NCI-H524 (cell line): Measurements from ENCODE around the gene ZNF614.
"Not testable (repeated sequence)": the region's sequence is repeated elsewhere in the genome, so short reads cannot be mapped to it uniquely, and the experiment has no call there.

Experiments used
- DNase-seq, 2 experiments: peaks; one replicate each; lab custom pipeline; 2025; lab: John Stamatoyannopoulos, UW

ZNF614 gene

DNA sequence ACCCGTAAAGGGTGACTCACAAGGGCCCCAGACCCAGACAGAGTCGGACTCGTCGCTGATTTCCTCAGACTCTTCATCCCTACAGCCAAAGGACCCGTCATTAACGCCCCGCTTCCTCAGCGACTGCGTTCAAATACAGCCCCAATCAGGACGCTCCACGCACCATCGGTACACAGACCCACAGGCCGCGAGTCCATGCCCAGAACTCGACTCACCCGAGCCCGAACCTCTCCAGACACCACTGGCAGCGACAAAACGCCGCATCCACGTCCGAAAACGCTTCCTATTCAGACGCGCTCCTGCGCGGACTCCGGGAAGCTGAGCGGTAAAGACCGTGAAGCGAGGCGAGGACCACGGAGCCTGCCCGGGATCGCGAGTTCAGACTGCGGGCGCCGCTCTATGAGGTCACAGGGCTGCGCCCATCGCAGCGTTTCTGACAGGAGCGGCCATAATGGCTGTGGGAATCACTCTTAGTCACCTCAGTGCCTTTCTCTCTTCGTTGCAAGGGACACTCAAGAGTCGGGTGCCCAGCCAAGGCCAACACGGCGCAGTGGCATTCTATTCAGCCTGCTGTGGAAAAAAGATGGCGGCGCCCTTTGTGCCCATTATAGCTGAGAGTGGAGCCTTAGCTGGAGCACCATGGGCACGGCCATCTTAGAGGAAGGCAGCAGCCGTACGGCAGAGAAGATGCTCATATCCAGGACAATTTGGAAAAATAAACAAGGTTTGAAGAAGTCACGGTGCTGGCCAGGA, at the start of gene ZNF614:
TSS of gene ZNF614 (minus strand) at position 353 of the 753 bp plus-strand sequence. CDS start 2,634 bp downstream, outside the sequence.
- peak; percentile 78 to 90 for DNase-seq

DNA sequence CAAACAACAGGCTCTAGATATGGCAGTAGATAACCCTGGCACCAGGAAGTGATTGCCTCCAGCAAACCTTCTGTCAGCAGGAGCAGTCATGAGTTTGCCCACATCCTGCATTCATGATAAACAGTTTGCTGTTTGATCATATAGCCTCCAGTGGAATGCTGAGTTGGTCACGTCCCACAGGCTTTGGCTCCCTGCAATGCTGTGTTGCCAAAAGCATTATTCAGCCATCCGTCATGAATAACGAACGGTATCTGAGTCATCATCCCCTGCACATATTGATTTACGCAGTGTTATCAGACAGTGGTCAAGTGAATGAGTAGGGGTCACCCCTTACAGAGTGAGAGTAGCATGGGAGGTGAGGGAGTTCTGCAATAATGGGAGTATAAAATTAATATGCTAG, 42.3 kb upstream of the ZNF614 start:
- no peak for DNase-seq

DNA sequence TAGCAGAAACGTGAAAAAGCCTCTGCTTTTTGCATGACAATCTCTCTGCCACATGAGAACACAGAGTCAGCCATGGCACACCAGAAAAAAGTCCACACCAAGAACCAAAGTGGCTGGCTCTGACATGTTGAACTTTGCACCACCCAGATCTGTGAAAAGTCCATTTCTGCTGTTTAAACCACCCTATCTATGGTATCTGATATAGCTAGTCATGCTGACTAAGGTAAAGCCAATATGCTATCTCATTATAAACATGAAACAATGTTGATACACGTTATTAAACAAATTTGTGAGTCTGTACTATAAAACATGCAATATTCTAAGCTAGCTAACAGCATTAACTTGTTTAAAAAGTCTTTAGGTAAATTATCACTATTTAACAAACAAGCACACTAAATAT, 41.5 kb upstream of the ZNF614 start:
- no peak for DNase-seq

DNA sequence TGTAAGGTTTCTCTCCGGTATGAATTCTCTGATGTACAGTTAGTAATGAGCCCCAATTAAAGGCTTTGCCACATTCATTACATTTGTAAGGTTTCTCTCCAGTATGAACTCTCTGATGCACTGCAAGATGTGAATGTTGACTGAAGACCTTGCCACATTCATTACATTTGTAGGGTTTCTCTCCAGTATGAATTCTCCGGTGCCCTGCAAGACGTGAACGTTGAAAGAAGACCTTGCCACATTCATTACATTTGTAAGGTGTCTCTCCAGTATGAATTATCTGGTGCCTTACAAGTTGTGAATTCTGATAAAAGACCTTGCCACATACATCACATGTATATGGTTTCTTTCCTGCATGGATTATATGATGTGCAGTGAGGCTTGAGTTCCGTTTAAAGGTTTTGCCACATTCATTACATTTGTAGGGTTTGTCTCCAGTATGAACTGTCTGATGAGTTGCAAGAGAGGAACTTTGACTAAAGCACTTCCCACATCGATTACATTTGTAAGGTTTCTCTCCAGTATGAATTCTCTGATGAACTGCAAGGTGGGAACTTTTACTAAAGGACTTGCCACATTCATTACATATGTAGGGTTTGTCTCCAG, 38.2 kb upstream of the ZNF614 start:
- no peak for DNase-seq

DNA sequence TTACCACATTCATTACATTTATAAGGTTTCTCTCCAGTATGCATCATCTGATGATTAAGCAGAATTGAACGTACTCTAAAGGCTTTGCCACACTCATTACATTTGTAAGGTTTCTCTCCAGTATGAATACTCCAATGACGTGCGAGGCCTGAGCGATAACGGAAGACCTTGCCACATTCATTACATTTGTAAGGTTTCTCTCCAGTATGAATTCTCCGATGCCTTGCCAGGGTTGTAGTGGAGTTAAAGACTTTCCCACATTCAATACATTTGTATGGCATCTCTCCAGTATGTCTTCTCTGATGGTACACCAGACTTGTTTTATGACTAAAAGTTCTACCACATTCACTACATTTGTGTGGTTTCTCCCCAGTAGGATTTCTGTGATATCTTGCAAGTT, 37.2 kb upstream of the ZNF614 start:
- DNase-seq, result no peak

DNA sequence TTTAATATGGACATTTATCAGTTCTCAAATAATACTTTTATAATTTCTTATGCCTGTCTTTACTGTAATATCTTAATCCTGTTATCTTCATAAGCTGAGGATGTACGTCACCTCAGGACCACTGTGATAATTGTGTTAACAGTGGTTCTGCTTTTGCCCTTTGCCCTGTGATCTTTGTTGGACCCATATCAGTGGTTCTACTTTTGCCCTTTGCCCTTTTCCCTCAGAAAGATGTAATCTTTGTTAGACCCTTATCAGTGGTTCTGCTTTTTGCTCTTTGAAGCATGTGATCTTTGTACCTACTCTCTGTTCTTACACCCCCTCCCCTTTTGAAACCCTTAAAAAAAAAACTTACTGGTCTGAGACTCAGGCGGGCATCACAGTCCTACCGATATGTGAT, 28.3 kb upstream of the ZNF614 start:
- DNase-seq, result not testable (repeated sequence)

DNA sequence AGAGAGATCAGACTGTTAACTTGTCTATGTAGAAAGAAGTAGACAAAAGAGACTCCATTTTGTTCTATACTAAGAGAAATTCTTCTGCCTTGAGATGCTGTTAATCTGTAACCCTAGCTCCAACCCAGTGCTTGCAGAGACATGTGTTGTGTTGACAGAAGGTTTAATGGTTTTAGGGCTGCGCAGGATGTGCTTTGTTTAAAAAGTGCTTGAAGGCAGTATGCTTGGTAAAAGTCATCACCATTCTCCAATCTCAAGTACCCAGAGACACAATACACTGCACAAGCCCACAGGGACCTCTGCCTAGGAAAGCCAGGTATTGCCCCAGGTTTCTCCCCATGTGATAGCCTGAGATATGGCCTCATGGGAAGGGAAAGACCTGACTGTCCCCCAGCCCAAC, 23.6 kb upstream of the ZNF614 start:
- not testable (repeated sequence) for DNase-seq

DNA sequence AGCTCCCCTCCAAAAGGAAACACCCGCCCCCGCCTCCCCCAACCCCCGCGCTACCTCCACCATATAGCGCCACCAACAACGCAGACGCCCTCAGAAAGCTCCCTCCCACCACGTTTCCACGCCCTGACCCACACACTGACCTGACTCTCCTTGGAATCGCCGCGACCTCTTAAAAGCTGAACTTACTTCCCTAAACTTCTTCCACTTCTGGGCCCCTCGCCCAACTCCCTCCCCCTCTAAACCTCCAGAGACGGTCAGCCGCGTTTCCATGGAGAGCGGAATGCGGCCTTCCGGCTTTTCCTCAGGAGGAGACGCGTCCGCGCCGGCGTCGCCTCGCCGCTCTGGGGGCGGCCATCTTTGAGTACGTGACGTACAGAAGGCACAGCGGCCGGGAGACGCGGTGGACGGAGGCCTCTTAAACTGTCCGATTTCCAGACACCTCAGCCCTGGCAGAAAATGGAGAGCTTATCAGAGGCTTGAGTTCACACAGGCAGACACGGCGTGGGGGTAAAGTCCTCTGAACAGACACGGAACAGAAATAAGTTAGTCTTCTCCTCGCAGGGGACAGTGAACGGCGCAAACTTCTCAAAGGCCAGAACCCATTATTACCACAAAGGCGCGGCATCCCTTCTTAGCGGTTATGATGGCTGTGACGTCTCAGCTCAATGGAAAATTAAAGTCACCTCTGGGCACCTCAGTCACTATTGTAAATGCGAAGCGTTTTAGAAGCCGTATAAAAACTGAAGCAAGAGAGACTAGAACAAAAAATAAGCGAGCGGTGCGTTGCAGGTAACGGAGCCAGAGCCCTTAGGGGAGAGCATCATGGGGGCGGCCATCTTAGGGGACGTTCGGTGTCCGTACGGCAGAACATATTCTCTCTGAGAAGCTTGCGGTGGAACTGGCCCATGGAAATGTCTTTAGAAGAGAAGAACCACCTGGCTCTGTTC, 20.6 kb upstream of the ZNF614 start, which contains the start of gene ZNF432:
TSS of gene ZNF432 (minus strand) at position 284 of the 947 bp plus-strand sequence. CDS start 1,970 bp downstream, outside the sequence.
- peak; percentile 54 to 87 for DNase-seq

DNA sequence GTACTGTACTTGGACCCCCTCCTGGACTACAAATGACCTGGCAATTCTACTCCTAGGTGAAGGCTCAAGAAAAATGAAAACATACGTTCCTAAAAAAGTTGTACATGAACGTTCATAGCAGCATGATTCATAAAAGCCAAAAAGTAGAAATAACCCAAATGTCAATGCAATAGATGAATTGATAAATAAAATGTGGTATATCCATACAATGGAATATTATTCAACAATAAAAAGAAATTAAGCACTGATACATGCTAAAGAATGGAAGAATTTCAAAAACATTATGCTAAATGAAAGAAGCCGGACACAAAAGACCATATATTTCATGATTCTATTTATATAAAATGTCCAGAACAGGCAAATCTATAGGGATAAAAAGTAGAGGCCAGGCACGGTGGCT, 11.0 kb upstream of the ZNF614 start:
- no peak for DNase-seq

DNA sequence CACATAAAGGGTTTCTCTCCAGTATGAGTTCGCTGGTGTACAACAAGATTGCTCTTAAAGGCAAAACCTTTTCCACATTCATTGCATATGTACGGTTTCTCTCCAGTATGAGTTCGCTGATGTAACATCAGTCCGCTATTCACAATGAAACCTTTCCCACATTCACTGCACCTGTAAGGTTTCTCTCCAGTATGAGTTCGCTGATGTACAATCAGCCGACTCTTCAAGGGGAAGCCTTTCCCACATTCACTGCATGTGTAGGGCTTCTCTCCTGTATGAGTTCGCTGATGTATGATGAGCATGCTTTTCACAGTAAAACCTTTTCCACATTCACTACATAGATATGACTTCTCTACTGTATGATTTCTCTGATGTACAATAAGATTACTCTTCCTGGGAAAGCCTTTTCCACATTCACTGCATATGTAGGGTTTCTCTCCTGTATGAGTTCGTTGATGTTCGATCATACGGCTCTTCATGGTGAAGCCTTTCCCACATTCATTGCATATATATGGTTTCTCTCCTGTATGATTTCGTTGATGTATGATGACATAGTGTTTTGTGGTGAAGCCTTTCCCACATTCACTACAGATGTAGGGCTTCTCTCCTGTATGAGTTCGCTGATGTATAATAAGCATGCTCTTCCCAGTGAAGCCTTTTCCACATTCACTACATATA, 6.0 kb upstream of the ZNF614 start:
- no peak for DNase-seq

DNA sequence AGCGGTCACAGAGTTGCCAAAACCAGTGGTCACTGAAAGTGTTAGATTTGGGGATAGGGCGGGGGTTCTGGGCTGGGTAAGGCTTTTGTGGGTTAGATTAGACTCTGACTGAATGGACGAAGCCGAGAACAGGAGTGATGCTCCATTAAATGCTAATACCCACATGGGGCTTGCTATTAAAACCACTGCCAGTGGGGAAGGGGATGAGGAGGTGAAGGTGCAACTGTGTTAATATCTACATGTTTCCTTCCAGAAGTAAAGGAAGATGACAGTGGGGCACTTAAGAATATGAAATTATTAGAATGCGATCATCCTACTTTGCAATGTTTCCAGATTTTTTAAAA, 573 bp upstream of the ZNF614 start:
- peak; percentile 63 to 73 for DNase-seq

DNA sequence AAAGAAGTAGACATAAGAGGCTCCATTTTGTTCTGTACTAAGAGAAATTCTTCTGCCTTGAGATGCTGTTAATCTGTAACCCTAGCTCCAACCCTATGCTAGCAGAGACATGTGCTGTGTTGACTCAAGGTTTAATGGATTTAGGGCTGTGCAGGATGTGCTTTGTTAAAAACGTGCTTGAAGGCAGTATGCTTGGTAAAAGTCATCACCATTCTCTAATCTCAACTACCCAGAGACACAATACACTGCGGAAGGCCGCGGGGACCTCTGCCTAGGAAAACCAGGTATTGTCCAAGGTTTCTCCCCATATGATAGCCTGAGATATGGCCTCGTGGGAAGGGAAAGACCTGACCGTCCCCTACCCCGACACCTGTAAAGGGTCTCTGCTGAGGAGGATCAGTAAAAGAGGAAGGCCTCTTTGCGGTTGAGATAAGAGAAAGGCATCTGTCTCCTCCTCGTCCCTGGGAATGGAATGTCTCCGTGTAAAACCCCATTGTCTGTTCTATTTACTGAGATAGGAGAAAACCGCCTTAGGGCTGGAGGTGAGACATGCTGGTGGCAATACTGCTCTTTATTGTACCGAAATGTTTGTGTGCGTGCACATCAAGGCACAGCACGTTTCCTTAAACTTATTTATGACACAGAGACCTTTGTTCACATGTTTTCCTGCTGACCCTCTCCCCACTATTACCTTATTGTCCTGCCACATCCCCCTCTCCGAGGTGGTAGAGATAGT, 1.8 kb downstream of the ZNF614 start:
- not testable (repeated sequence) for DNase-seq

DNA sequence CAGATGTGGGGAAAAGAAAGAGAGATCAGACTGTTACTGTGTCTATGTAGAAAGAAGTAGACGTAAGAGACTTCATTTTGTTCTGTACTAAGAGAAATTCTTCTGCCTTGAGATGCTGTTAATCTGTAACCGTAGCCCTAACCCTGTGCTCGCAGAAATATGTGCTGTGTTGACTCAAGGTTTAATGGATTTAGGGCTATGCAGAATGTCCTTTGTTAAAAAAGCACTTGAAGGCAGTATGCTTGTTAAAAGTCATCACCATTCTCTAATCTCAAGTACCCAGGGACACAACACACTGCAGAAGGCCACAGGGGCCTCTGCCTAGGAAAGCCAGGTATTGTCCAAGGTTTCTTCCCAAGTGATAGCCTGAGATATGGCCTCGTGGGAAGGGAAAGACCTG, 3.7 kb downstream of the ZNF614 start:
- not testable (repeated sequence) for DNase-seq

DNA sequence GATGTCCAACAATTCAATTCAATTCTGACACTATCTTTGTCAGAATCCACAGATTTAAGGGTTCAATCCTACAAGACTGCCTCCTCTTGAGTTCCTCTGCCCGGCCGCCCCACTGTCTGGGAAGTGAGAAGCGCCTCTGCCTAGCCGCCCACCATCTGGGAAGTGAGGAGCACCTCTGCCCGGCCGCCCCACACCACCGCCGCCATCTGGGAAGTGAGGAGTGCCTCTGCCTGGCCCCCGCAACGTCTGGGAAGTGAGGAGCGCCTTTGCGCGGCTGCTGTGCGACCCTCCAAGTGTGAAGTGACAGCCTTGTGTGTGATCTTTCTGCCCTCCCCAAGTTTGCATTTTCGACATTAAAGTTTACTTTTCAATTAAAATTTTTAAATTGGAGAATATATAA, 6.0 kb downstream of the ZNF614 start:
- DNase-seq, result no peak

DNA sequence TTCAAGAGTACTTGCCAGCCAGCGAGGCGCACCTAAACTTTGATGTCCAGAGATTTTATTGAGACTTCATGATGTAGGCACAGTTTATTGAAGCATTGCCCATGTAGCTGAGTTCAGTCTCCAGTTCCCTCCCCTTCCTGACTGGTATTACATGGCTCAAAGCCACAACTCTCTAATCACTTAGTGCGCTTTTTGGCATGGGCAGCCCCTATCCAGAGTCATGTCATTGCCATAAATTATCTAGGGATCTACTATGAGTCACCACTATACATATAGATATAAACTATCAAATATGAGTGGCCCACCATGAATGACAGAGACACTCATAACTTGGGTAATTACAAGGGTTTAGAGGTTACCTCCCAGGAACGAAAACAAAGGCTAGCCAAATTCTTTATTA, 7.7 kb downstream of the ZNF614 start:
- DNase-seq, result no peak

DNA sequence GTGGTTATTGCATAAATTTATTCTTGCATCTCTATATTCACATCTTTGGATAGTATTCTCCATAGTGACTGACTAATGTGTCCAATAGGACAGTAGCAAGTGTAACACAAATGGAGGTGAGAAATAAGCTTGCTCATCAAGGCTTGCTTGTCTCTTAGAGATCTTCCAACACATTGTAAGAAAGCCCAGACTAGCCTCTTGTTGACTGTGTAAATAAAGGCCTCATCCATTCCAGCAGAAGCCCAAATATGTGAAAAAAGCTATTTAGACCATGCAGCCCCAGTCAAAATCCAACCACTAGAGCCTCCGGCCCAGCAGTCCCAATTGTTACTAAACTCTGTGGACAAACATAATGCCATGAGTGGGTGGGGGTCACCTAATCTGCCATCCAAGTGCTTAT, 17.5 kb downstream of the ZNF614 start:
- no peak for DNase-seq

DNA sequence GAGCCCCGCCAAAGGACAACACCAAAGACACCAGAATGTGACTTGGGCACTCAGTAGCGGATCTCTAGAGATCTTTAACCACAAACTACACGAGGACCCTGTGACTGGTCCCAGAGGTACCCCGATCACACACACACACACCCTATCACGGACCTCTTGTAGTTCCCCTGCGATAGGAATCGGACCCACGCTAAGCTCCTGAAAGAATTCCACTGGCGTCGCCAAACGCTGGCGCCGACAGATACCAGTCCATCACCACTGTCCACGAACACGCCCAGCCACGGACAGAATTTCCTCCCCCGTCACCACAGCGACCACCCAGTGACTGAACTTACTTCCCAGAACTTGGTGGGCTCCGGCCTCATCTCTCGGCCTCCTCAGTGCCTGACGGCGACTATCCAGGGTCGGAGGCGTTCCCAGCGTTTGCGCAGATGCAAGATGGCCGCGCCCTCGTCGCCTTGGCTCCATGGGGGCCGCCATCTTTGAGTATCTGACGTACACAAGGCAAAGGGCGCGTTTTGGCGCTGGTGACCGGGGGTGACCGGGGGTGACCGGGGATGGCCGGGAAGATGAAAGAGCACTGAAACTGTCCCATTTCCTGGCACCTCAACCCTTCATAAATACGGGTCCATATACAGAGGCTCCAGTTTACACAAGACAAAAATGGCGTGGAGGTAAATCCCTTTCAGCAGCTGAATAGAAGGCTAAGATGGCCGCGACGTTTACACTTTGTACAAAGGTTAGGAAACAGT, 20.2 kb downstream of the ZNF614 start, which contains the start of gene ZNF615:
TSS of gene ZNF615 (minus strand) at position 406 of the 752 bp plus-strand sequence. CDS start 4,500 bp downstream, outside the sequence.
- peak; percentile 83 to 86 for DNase-seq

DNA sequence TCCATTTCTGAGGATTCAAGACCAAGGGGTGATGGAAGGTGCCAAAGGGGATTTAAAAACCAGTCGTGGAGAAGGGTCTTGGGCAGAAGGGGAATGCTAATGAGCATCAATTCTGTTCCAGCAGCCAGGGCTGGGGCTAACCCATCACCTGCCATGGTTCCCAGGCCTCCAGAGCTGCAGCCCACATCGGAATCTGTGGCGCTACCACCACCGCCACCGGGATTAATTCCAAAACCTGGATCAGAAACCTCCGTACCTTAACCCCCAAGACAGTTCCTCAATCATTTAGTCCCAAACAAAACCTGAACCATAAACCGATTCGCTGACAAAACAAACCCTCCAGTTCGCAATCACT, 20.8 kb downstream of the ZNF614 start:
- DNase-seq, result peak in 1 of 2 experiments; percentile 37

DNA sequence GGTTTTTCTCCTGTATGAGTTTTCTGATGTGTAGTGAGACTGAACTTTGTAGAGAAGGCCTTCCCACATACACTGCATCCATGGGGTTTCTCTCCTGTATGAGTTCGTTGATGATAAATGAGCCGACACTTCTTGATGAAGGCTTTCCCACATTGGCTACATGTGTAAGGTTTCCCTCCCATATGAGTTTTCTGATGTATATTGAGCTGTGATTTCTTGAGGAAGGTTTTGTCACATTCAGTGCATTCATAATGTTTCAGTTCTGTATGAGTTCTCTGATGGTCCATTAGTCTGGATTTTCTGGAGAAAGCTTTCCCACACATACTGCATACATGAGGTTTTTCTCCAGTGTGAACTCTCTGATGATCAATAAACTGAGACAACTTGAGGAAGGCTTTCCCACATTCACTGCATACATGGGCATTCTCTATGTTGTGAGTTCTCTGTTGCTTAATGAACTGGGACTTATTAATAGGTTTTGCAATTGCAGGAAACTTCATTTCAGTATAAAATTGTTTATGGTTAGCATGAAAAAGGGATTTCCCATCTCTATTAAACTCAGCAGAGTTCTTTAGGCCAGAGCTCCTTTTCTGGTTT, 34.0 kb downstream of the ZNF614 start:
- no peak for DNase-seq

DNA sequence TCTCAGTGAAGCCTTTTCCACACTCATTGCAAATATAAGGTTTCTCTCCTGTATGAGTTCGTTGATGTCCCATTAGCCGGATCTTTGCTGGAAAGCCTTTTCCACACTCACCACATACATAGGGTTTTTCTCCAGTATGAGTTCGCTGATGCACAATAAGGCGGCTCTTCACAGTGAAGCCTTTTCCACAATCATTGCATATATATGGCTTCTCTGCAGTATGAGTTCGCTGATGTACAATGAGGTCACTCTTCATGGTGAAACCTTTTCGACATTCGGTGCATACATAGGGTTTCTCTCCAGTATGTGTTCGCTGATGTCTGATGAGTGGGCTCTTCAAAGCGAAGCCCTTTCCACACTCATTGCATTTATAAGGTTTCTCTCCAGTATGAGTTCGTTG, 34.8 kb downstream of the ZNF614 start:
- no peak for DNase-seq
